ENCODE data around the gene PARD3.

The PARD3 gene

DNA sequence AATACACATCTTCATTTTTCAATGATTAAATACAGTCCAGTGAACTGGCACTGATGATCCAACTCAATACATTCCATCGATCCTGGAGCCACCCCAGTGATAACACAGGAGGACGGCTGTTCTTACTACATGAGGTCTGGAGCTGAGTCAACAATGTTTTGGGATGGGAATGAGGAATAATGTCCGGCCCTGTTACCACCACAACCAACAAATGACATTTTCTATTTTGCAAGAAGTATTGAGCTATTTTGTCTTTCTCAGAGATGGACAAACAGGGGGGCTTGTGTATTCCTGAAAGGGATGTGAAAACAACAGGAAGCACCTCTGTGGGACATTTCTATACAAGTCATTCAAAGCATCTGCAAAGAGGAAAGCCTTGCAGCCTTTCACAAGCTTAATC, 249.2 kb downstream of the PARD3 start:
- no peak for DNase-seq

DNA sequence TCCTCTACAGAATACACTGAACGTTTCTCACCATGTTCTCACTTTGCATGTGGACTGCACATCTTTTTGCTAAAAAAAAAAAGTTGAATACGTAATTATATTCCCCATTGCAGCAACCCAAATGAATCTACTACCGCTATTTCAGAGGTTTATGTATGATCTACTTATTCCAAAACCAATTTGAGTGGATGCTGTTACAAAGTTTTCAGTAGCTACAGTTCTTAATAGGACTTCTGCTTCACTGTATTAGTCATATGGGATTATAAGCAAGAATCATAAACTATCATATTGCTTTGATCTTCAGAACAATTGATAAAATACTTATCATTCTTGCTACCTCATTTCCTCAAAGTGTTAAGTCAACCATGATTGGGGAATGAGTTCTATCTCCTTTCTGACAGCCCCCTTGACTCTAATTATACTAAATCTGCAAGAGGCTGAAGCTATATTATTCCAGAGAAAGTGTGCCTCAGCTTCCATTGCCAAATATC, 257.0 kb downstream of the PARD3 start:
- no peak for DNase-seq

DNA sequence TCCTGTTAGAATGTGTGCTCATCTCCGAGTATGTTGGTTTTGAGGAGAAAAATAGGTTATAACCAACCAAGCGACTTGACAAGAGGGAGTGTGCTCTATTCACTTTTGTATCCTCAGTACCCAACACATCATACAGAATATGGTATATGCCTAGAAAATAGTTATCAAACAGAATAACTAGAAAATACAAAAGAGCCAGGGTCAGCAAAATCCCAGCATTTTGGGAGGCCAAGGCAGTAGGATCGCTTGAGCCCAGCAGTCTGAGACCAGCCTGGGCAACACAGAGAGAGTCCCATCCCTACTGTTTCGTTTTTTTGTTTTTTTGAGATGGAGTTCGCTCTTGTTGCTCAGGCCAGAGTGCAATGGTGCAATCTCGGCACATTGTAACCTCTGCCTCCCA, 257.9 kb downstream of the PARD3 start:
- DNase-seq = no peak

DNA sequence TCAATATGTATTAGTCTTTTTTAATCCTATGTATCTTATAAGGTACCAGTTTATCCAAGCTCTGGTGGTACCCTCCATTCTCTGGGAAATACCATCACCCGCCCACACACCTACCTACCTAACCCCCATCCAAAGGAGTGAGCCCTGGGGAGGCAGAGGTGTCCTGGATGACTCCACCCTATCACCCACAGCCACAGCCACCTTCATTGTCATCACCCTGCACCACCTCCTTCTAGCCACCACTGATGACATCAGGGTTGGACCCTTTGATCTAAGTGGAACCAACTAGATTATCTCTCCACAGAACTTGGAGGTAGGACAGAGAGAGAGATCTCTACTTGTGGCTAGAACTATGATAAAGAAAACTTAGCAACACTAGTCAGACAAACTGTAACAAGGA, 259.4 kb downstream of the PARD3 start:
- DNase-seq = no peak

DNA sequence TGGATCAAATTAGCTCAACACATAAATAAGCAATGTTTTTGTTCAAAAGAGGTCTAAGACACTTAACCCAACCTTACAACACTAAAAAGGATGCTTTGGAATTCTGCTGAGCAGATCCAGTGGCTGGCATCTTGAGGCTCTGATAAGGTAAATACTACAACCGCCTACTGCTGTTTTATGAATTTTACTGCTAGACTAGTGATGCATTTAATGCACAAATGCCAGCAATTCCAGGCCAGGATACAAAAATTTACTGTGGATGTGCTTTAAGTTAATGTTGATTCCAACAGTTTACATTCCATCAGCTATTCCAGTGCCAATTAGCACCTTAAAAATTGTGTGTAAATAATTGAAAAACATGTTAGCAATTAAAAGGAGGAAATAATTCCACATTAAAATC, 261.3 kb downstream of the PARD3 start:
- no peak for DNase-seq

DNA sequence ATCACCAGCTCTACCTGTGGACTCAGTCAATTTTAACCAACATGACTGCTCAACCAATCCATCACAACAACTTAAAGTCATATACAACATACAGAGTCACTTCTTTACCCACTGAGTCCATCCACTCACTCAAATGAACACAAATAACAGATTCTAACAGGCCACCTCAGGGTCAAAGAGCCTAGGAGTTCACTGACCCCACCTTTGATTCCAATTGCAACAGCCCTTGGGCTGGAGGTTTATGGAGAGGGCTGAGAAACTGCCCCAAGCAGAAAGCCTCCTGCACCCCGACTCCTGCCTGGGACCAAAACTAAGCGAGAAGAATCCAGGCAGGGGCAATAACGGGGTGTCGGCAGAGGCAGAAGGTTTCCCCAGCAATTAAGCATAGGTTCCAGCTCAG, 263.8 kb downstream of the PARD3 start:
- no peak for DNase-seq

DNA sequence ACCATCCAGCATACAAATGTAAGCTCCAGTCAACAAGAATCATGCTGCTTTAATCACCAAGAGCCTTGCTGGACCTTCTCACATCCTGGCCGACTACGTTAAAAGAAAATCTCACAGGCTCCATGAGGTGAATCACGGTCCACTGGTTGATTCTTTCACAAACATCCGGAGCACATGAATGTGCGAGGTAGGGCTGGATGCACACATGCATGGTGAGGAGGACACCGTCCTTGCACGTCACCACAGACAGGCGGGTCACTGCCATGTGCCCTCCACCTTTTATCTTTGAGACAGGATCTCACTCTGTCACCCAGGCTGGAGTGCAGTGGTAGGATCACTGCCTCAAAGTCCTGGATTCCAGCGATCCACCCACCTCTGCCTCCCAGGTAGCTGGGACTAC, 265.1 kb downstream of the PARD3 start:
- DNase-seq = no peak

DNA sequence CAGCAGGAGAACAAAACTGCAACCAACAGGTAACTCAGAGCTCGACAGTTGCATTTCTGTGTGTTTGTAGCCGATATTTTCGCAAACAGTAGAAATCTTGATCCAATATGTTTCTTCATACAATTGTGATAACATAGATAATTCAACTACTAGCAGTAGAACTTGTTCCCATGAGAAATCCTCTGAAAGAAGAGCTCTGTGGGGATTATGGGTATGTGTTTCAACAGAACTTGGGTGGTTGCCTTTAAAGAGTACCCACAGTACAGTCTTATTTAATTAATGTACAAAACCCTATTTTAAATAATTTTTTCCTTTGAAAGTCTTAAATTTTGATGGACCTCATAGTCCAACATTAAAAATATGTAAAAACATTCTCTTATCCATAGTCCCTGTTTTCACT, 266.1 kb downstream of the PARD3 start:
- no peak for DNase-seq

DNA sequence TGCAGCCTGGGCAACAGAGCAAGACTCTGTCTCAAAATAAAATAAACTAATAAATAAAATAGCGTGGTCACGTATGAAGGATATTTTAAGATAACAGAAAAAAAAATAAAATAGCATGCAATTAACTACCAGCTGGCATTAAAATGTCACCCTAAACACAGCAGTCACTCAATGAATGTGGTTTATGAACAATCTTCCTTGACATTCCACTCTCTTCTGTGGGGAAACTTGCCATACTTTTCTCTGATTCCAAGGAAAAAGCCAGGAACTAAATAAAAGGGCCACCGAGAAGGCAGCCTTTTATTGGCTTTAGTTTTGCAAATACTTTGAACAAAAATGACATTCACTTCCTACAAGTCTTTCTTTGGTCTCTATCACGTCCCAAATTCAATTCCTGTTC, 266.6 kb downstream of the PARD3 start:
- DNase-seq = no peak

DNA sequence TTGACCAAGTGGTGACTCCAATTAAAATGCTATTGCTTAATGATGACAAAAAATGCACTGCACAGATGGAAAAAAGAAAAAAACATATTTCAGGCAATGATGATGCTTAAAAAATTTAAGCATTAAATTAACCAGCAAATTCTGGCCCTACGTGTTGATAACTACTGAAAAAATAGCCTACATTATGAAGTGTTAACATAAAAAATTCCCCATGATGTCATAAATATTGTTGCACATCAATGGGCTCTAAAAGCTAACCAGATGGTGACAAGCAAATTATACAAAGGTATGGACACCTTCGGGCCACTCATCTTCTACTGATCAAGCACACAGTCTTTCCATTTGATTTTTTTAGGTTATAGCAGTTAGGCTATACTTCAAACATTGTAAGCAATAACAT, 267.4 kb downstream of the PARD3 start:
- DNase-seq = no peak

DNA sequence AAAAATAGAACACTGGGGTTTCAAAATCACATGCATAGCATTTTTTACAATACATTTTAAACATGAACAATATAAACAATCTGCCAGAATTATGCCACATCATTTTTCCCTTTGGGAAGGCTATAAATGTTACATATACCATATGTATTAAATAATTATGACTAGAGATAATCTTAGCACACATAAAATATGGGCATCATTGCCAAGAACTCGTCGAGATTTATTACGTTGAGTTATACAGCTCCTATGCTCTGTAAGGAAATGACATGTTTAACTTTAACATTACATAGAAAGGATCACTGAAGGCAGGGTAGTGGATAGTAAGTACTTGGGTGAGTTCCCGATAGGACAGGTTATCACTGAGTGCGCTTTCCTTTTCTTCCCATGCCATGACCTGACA, 267.8 kb downstream of the PARD3 start:
- no peak for DNase-seq

DNA sequence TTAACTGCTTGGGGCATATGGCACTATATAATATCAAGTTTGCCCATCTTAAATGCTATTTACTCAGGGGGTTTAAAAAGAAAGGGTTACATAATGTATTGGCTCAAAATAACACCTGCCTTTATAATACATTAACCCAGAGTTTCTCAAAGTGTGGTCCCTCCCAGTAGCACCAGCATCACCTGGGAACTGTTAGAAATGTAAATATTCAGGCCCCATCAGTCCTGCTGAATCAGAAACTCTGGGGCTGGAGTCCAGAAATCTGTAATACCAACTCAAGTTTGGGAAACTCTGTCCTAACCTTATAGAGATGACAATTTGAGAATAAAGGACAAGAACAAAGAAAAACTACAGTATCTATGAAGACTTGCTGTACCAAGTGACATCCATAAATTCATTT, 270.7 kb downstream of the PARD3 start:
- no peak for DNase-seq

DNA sequence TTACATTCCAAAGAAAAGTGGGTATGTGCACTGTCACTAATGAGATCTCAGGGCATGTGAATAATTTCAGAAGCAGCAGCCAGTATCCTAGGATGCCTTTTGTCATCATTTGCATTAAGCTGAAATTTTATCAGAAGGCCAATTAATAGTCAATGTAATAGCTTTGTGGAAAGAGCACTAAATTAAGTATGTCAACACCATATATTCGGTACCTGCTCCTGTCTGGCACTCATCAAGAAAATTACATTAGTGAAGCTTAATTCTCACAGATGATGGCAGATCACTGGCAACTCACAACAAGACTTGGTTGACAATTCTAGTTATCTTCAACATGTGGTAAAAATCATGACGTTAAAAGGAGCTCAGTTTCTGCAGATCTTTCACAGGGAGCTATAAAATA, 271.4 kb downstream of the PARD3 start:
- DNase-seq = no peak

DNA sequence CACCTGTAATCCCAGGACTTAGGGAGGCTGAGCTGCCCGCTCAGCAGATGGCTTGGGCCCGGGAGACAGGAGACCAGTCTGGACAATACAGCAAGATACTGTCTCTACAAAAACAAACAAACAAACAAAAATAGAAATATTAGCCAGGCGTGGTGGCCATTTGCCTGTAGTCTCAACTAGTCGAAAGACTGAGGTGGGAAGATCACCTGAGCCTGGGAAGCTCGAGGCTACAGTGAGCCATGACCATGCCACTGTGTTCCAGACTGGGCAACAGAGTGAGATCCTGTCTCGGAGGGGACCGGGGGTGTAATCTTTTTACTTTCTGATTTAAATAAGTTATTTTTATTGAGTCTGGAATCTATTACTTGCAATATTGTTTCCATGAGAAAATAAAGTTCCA, 274.6 kb downstream of the PARD3 start:
- no peak for DNase-seq

DNA sequence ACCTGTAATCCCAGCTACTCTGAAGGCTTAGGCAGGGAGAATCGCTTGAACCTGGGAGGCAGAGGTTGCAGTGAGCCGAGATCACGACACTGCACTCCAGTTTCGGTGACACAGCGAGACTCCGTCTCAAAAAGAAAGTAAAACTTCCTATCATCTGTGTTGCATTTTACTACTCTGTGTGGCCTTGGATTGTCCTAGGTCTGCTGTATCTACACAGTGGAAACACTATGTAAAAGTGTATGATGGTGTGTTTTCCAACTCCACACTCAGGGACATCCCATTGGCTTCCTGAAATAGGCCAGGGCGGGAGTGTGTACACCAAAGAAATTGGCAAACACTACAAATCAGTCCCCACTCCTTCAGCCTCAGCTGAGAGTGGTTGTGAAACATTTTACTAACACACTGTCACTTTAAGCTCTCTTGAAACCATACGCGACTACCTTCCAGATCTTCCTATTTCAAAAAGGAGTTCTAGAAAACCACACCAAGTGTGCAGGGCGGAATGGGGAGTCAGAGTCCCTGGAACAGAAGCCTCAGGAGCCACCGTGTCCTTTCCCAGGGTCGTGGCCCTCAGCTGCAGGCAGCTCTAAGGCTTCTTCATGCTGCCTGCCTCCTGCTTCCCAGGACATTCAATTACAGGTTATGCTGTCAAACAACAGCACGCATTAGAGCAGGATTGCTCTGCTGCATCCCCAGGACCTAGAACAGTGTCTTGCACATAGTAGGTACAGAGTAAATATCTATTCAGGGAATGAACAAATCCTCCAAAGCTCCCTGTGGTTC, 275.4 kb downstream of the PARD3 start:
- no peak for DNase-seq

DNA sequence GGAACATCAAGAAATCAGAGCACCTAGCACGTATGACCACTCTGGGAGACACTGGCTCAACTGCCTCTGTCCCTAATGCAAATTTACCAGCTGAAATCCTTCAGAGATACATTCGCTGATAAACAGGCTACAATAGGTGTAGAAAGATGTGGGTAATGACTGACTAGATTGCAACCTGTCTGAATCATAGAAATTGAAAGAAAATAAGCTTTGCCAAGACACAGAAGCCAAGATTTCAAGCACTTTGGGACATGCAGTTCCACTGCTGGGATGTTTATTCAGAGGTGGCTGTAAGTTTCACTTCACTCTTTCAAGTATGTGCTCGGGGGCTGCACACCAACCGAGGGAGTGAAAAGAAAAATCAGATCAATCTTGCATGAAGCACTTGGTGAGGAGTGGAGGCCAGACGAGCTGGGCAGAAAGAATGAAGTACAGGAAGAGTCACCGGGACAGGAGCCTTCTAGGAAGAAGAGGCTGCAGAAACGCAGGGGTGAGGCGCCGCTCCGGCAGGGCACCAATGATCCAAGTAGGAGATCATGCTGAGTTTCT, 276.7 kb downstream of the PARD3 start:
- peak; percentile 57 for DNase-seq

DNA sequence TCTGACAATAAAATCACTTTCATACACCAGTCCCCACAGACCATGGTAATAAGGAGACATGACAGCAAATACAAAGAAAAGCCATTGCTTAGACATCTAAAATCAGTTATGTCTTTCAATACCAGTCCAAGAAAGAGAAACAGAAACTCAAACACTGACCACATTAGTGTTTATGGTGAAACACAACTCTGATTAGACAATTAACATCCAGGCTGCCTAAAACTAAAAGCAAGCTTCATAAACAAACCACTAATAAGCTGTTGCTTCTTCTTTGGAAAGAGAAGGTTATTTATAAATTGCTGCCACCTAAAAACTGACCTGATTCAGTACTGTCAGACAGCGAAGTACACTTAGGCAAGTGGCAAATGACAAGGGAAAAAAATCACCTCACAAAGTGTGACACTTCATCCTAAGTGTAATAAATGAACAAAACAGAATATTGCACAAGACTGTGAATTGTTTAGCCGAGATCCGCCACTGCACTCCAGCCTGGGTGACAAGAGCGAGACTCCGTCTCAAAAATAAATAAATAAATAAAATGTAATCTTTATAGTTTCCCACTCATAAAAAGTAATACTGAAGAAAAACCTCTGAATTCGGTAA, 277.4 kb downstream of the PARD3 start:
- DNase-seq = no peak

DNA sequence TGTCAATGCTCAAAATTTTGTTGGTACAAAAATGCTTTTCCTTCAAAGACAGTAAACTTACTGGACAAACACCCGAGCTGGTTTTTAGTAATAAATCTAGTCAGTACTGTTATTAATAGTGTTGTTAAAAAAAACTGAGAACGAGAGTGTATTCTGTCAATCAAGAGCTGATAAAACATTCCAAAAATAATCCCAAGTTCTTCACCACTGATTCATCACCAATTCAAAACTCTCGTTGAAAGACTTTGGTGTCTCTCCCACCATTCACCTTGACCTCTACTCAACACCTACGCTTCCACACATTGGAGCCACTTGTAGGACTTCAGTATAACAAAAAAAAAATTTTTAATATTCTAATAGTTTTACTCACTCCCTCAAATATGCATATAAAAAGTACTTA, 279.2 kb downstream of the PARD3 start:
- no peak for DNase-seq

DNA sequence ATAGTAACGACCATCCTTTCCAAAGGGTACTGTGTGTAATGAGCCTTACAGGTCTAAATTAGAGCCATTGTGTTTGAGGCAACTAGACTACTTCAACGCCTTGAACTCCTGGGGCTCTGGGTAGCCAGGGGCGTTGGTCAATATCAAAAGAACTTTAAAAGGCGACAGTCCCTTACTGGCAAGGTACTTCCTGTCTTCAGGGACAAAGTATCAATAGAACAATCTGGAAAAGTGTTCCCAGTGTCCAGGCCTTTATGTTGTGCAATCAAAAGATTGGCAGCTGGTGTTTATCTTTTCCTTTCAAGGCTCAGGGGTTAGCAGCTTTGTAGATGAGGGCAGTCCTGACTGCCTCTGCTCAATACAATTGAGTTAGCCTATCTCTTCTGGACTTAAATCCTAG, 284.3 kb downstream of the PARD3 start:
- no peak for DNase-seq

DNA sequence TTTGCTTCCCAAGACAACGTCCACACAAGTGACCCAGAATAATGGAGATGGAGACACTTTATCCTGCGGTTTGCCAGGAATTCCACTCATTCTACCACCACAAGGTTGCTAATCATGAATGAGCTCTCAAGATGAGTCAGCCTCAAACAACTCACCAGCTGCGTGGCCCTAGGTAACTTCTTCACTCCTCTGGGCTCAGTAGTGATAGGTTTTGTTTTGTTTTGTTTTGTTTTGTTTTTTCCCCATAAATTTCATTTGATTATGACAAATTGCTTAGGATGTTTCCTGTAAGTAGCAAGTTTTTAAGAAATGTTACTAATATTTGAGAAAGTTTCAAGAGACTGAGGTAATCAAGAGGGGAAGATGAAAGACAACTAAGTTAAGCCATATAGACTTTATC, 286.8 kb downstream of the PARD3 start:
- peak; percentile 92 for DNase-seq

DNA sequence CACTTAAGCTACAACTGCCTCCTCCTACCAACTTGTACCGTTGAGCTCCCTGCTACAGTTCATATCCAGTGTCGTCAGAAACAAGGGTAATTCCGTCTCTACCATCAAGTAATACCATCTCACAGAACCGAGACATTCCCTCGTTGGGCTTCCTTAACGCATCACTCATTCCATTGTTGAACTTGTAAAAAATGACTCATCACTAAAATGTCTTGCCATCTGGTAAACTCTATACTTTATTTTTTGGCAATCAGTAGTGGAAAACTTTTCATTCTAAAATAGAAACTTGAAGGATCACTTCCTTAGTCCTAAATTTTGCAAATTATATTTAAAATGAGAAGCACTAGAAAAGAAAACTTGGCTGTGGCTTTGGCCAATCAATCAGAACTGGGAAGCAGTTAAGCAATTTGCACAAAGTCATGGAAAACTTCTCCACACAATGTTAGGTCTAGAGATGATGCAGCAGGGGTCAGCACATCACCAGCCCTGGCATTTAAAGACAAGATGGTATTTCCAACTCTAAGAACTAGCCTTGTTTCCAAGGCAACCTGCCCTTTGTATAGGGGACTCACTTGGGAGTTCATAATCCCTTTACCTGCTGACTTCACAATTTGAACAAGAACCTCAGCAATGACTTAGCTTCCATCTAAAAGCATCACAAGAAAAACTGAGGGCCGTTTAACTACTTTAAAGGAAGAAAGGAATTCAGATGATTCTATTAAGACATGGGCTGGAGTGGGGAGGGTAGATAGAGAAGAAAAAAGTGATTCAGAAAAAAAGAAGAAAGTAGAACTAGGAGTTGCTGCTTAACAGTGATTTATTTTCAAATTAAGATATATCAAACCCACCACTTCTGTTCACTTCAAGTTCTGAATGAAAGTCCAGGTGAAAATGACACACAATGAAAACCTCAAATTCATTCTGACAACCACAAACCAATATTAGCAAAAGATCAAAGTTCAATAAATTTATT, 288.1 kb downstream of the PARD3 start:
- DNase-seq = peak; percentile 73

DNA sequence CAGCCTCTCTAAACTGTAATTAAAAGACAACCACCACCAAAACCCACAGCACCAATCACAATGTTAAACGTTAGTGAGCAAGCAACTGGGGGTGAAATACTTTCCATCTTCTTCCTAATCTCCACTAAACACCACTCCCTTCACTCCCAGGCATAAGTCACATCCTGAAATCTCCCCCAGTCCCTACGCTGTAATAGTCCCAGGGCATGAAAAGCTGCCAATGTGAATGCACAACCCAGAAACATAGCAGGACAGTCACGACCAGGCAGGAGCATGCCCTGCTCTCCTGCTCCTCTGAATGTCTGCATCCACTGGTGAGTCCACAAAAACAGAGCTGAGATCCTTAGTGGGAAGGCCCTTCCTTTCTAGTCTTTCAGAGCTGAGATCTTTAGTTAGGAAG, 288.9 kb downstream of the PARD3 start:
- DNase-seq = no peak

DNA sequence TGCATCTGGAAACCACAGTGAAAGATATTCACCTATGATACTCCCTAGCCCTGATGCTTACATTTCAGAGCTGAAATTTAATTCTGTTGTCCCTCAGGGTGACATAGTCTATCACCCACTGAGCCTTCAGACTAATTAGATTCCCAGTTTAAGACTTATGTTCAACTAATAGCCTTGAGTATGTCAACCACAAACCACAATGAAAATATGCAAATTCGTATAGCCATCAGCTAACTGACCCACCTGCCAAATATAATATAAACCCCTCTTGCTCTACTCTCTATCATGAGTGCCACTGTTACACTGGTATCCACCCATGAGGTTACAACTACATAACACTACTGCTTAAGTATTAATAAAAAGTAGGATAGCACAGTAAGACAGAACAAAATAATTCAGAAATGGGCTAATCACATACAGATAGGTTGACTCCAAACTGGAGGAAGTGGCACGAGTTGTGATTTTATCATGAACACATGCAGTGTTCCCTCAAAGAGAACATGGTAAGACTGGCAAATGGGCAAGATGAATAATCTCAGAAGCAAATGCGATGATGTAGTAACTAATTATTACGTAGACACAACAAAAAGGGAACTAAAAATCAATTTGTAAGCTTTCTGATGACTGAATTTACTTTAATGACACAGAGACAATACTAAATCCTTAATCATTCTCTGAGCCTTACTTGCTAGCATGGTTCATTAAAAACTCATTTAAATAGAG, 290.6 kb downstream of the PARD3 start:
- no peak for DNase-seq
